Erythroblast (primary cell): Measurements from ENCODE around the gene TAP2.

Source experiments
- GATA1 ChIP-seq: IDR thresholded peaks from 2 replicates; pipeline ENCODE4 v1.6.1; 2011; ENCODE audit warnings: low read depth, mild to moderate bottlenecking, control low read depth, low read length, moderate library complexity
- POLR2A ChIP-seq: IDR thresholded peaks from 2 replicates; pipeline ENCODE4 v1.6.1; 2011; ENCODE audit warnings: mild to moderate bottlenecking, low read length

- TF ChIP-seq POLR2A (no peak), GATA1 (no peak)
These were observed 4.9 kb upstream of the TAP2 start for GRCh38 chr6:32843331-32843978.
